Mesendoderm (in vitro differentiated cells): ENCODE measurements around the gene RFX4.

Experiments
- DNase-seq: peaks from one replicate; pipeline ENCODE4 v3.0.0; 2013
- H2AK5ac ChIP-seq: 2 replicates; pipeline ENCODE4 v1.6.1; 2013; ENCODE audit warnings: low read length, inconsistent platforms
- H2BK120ac ChIP-seq: 2 replicates; pipeline ENCODE4 v1.6.1; 2013; ENCODE audit warnings: low read depth, mild to moderate bottlenecking, low read length, moderate library complexity, mixed read lengths
- H2BK15ac ChIP-seq: replicated peaks from 2 replicates; pipeline ENCODE4 v1.6.1; 2013; ENCODE audit warnings: low read depth, mild to moderate bottlenecking, moderate library complexity
- H2BK5ac ChIP-seq: 2 replicates; pipeline ENCODE4 v1.6.1; 2013; ENCODE audit warnings: low read length, inconsistent platforms
- H3K18ac ChIP-seq: 2 replicates; pipeline ENCODE4 v1.6.1; 2013; ENCODE audit warnings: mild to moderate bottlenecking, low read length, mixed read lengths
- H3K23ac ChIP-seq: one replicate; pipeline ENCODE4 v1.6.1; 2013; ENCODE audit warnings: low read length
- H3K27ac ChIP-seq: 2 replicates; pipeline ENCODE4 v1.5.1; 2013; ENCODE audit warnings: low read depth, mild to moderate bottlenecking, inconsistent platforms, low read length, moderate library complexity
- H3K27me3 ChIP-seq: 2 replicates; pipeline ENCODE4 v1.6.1; 2013; ENCODE audit warnings: low read length, control low read depth, mild to moderate bottlenecking, inconsistent platforms; ENCODE audit not compliant: insufficient read depth, poor library complexity
- H3K36me3 ChIP-seq: 2 replicates; pipeline ENCODE4 v1.6.1; 2013; ENCODE audit warnings: low read length, inconsistent platforms; ENCODE audit not compliant: control insufficient read depth, insufficient read depth
- H3K4ac ChIP-seq: one replicate; pipeline ENCODE4 v1.6.1; 2013; ENCODE audit warnings: low read depth, mild to moderate bottlenecking, low read length, moderate library complexity
- H3K4me1 ChIP-seq: 2 replicates; pipeline ENCODE4 v1.6.1; 2013; ENCODE audit warnings: low read depth, low read length, inconsistent platforms; ENCODE audit not compliant: control insufficient read depth
- H3K4me2 ChIP-seq: 2 replicates; pipeline ENCODE4 v1.6.1; 2013; ENCODE audit warnings: low read length
- H3K4me3 ChIP-seq: 2 replicates; pipeline ENCODE4 v1.5.1; 2013; ENCODE audit warnings: mild to moderate bottlenecking, low read length
- H3K56ac ChIP-seq: one replicate; pipeline ENCODE4 v1.6.1; 2013; ENCODE audit warnings: low read length
- H3K79me1 ChIP-seq: 2 replicates; pipeline ENCODE4 v1.6.1; 2013; ENCODE audit warnings: low read length, inconsistent platforms
- H3K79me2 ChIP-seq: 2 replicates; pipeline ENCODE4 v1.6.1; 2013; ENCODE audit warnings: mild to moderate bottlenecking, low read length; ENCODE audit not compliant: control insufficient read depth, insufficient read depth
- H3K9ac ChIP-seq: 2 replicates; pipeline ENCODE4 v1.6.1; 2013; ENCODE audit warnings: low read length, inconsistent platforms
- H4K5ac ChIP-seq: one replicate; pipeline ENCODE4 v1.6.1; 2013; ENCODE audit warnings: low read length
- H4K8ac ChIP-seq: one replicate; pipeline ENCODE4 v1.6.1; 2013; ENCODE audit warnings: low read depth, mild to moderate bottlenecking, control low read depth, low read length, moderate library complexity
- WGBS: extraction: QIAGEN DNeasy Blood & Tissue Kit; methylation state at CpG from one replicate; pipeline ENCODE4 v1.1.7; 2013; ENCODE audit warnings: low lambda C conversion rate, missing lambda C conversion rate; ENCODE audit not compliant: insufficient coverage; ENCODE audit errors: extremely low coverage; 5-methylcytosine and 5-hydroxymethylcytosine counted together

Gene RFX4

DNA sequence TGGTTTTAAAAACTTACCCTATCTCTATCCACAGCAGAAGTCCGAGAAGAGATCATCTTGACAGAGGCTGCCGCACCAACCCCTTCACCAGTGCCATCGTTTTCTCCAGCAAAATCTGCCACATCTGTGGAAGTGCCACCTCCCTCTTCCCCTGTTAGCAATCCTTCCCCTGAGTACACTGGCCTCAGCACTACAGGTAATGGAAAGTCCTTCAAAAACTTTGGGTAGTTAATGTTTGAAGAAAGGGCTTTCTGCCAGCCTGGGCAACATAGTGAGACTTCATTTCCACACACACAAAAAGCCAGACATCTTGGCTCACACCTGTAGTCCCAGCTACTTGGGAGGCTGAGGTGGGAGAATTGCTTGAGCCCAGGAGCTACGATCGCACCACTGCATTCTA is 150.1 kb downstream of the RFX4 start:
- Histone ChIP-seq H3K9ac (no peak overlapping the region), H2BK5ac (no peak overlapping the region), H3K23ac (no peak overlapping the region), H2BK15ac (no peak overlapping the region), H2BK120ac (no peak overlapping the region), H3K79me1 (no peaks in the 10 kb centered on the region), H3K27ac (no peak overlapping the region), H4K5ac (no peak overlapping the region), H3K4me3 (no peak overlapping the region), H3K79me2 (no peaks in the 10 kb centered on the region), H4K8ac (no peak overlapping the region), H3K18ac (no peak overlapping the region), H3K4me1 (no peaks in the 10 kb centered on the region), H3K56ac (no peak overlapping the region), H3K27me3 (no peaks in the 10 kb centered on the region), H2AK5ac (no peak overlapping the region), H3K4ac (no peak overlapping the region), H3K36me3 (no peaks in the 10 kb centered on the region), H3K4me2 (no peak overlapping the region)
- no peak for DNase-seq
- no CpG with 5 or more reads among the region's 5 CpGs for WGBS

DNA sequence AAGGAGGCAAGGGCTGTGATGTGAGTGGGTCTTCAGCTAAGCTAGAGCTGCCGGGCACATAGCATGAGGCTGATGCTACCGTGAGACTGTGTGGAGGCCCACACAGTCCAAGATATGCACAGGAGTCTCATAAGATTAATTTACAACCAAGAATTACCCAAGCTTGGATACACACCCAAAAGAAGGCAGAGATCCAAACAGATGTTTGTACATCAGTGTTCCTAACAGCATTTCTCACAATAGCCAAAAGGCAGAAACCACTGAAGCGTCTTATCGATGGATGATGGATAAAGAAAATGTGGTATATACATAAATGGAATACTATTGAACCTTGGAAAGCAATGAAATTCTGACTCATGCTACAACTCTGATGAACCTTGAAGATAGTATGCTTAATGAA is 150.9 kb downstream of the RFX4 start:
- H3K27ac ChIP-seq, result no peak overlapping the region
- H3K23ac ChIP-seq, result no peak overlapping the region
- H3K56ac ChIP-seq, result no peak overlapping the region
- H3K18ac ChIP-seq, result no peak overlapping the region
- no peak overlapping the region for H3K4me2 ChIP-seq
- H2BK120ac ChIP-seq, result no peak overlapping the region
- H3K4ac ChIP-seq, result no peak overlapping the region
- H3K79me2 ChIP-seq, result no peaks in the 10 kb centered on the region
- H2BK15ac ChIP-seq, result no peak overlapping the region
- no peaks in the 10 kb centered on the region for H3K27me3 ChIP-seq
- no peaks in the 10 kb centered on the region for H3K4me1 ChIP-seq
- no peak overlapping the region for H2BK5ac ChIP-seq
- H3K9ac ChIP-seq, result no peak overlapping the region
- H3K36me3 ChIP-seq, result no peaks in the 10 kb centered on the region
- H4K5ac ChIP-seq, result no peak overlapping the region
- no peak overlapping the region for H4K8ac ChIP-seq
- H3K79me1 ChIP-seq, result no peaks in the 10 kb centered on the region
- DNase-seq, result no peak
- no peak overlapping the region for H2AK5ac ChIP-seq
- no CpG with 5 or more reads among the region's 4 CpGs for WGBS
- H3K4me3 ChIP-seq, result no peak overlapping the region

DNA sequence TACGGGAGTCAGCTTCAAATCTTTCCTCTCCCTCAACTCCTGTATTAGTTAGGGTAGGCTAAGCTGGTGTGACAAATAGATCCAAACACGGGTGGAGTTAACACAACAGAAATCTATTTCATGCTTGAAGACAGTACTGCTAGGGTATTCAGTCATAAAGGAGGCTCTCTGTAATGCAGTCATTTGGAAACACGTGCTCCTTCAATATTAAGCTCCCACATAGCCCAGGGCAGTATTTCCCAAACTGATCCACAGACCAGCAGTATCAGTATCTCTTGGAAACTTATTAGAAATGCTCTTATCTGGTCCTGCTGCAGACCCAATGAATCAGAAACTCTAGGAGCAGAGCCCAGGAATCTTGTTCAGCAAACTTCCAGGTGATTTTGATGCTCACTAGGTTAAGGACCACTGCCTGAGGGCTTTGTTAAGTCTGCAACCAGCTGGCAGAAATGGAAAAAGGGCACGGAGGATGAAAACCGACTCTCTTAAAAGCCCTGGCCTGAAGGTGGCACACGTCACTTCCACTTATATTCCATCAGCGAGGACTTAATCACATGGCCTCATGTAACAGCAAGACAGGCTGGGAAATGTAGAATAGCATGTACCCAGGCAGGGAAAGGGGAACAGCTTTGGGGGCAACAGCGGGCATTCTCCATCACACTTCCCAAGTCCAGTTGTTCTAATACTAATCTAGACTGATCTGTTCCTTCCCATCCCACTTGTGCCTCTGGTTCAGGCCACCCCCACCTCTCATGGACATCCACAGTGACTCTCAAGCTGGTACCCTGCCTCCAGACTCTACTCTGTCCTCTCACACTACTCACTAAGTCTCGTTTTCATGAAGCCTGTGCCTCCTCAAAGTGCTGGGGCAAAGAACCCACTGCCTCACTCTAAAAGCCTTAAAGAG is 153.5 kb downstream of the RFX4 start:
- no peak overlapping the region for H3K27ac ChIP-seq
- no peaks in the 10 kb centered on the region for H3K79me1 ChIP-seq
- no peaks in the 10 kb centered on the region for H3K4me1 ChIP-seq
- peak; percentile 42 for DNase-seq
- no peak overlapping the region for H3K23ac ChIP-seq
- WGBS, result no CpG with 5 or more reads among the region's 9 CpGs
- no peak overlapping the region for H2BK120ac ChIP-seq
- no peak overlapping the region for H3K4me3 ChIP-seq
- H3K9ac ChIP-seq, result no peak overlapping the region
- H3K36me3 ChIP-seq, result no peaks in the 10 kb centered on the region
- H4K5ac ChIP-seq, result no peak overlapping the region
- no peak overlapping the region for H3K4ac ChIP-seq
- H3K27me3 ChIP-seq, result no peaks in the 10 kb centered on the region
- no peak overlapping the region for H4K8ac ChIP-seq
- H3K79me2 ChIP-seq, result no peaks in the 10 kb centered on the region
- H2AK5ac ChIP-seq, result no peak overlapping the region
- no peak overlapping the region for H2BK5ac ChIP-seq
- H3K56ac ChIP-seq, result no peak overlapping the region
- no peak overlapping the region for H3K18ac ChIP-seq
- H3K4me2 ChIP-seq, result no peak overlapping the region
- no peak overlapping the region for H2BK15ac ChIP-seq

DNA sequence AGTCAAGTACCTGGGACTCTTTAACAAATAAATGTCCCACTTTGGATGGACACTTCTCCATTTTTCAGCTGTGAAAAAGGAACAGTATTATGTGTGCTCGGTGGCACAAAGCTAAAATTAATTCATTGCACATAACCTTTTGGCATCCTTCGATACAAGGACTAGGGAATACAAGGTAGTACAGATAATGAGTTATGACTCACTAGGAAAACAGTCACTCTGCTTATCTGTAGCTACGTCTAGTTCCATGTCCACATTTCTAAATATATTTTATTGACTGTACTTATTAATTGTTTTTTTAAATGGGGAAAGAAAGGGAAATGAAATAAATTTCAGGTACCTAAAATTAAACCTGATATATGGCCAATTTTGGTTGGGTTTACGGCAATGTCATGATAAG is 156.5 kb downstream of the RFX4 start:
- Histone ChIP-seq H2AK5ac (no peak overlapping the region), H3K36me3 (no peaks in the 10 kb centered on the region), H3K79me1 (no peaks in the 10 kb centered on the region), H2BK5ac (no peak overlapping the region), H2BK120ac (no peak overlapping the region), H3K4ac (no peak overlapping the region), H2BK15ac (no peak overlapping the region), H3K4me1 (peaks cover 1% of the 10 kb centered on the region), H4K5ac (no peak overlapping the region), H3K4me2 (no peak overlapping the region), H3K27me3 (no peaks in the 10 kb centered on the region), H3K56ac (no peak overlapping the region), H3K18ac (no peak overlapping the region), H3K27ac (no peak overlapping the region), H3K23ac (no peak overlapping the region), H4K8ac (no peak overlapping the region), H3K79me2 (no peaks in the 10 kb centered on the region), H3K4me3 (no peak overlapping the region), H3K9ac (no peak overlapping the region)
- DNase-seq, result no peak
- no CpG with 5 or more reads among the region's 4 CpGs for WGBS

DNA sequence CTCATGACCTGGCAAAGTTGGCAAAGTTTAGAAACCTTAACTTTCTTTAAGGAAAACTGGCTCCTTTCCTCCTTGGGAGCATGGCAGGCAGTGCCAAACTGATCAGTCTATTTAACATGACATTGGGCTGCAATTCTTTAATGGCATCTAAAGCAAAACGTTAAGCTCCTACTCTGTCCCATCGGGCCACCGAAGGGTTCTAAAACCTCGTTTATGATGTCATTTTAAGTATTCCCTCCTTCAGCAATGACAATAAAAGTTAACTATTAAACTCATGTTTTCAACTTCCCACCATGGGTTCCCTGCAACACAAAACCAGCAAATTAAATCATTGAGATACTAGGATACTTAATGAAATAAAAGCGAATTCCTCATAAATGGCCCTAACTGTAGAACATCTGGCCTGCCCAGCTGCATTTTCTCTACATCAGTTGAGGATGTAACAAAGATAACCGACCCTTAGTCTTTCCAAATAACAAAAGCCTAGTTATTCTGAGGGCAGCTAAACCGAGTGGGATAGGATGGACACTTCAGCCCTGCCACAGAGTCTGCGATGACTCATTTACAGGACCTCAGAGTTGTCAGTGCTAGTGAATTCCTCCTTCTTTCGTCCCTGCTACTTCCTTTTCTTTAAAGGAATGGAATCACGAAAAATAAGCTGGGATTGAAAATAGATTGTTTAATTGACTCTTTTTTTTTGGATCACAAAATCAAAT is 157.2 kb downstream of the RFX4 start:
- H3K9ac ChIP-seq, result no peak overlapping the region
- no peaks in the 10 kb centered on the region for H3K79me1 ChIP-seq
- no peak overlapping the region for H3K18ac ChIP-seq
- no peak overlapping the region for H3K4me2 ChIP-seq
- no peak overlapping the region for H3K23ac ChIP-seq
- H2BK15ac ChIP-seq, result no peak overlapping the region
- no peak overlapping the region for H2BK5ac ChIP-seq
- H3K4me1 ChIP-seq, result peaks cover 1% of the 10 kb centered on the region
- no peak overlapping the region for H2AK5ac ChIP-seq
- H3K4me3 ChIP-seq, result no peak overlapping the region
- no CpG with 5 or more reads among the region's 10 CpGs for WGBS
- no peaks in the 10 kb centered on the region for H3K79me2 ChIP-seq
- no peaks in the 10 kb centered on the region for H3K27me3 ChIP-seq
- H3K36me3 ChIP-seq, result no peaks in the 10 kb centered on the region
- no peak overlapping the region for H3K56ac ChIP-seq
- no peak overlapping the region for H3K27ac ChIP-seq
- H3K4ac ChIP-seq, result no peak overlapping the region
- H4K8ac ChIP-seq, result no peak overlapping the region
- no peak overlapping the region for H2BK120ac ChIP-seq
- no peak overlapping the region for H4K5ac ChIP-seq
- DNase-seq, result peak; percentile 41
